Prostate gland (tissue), 2 donors: ENCODE results near the gene PRL. TPM values are rescaled to one million over a fixed set of nuclear protein-coding genes. Genes with fewer than 3 reads are reported as not detected.

Source experiments
- DNase-seq: peaks from one replicate; pipeline ENCODE4 v3.0.0-alpha.2; 2019; ENCODE audit warnings: low spot score
- H3K27ac ChIP-seq, 2 donors: fragments of 200-600 bp; sonication (generic); 2 replicates each; pipeline ENCODE4 v1.5.1; 2017 to 2019
- H3K27me3 ChIP-seq: fragments of 200-600 bp; sonication (generic); replicated peaks from 2 replicates; pipeline ENCODE4 v1.5.1; 2019; ENCODE audit not compliant: insufficient read depth
- H3K36me3 ChIP-seq, 2 donors: fragments of 200-600 bp; sonication (generic); 1 replicate in 1 of 2; 2 replicates in 1 of 2; pipeline versions ENCODE4 v1.5.1 to v1.8.1; 2017 to 2019
- H3K4me1 ChIP-seq: fragments of 200-600 bp; sonication (generic); replicated peaks from 2 replicates; pipeline ENCODE4 v1.5.1; 2019
- H3K4me3 ChIP-seq, 2 donors: fragments of 200-600 bp; sonication (generic); 2 replicates each; pipeline ENCODE4 v1.5.1; 2017 to 2019
- H3K9me3 ChIP-seq: fragments of 200-600 bp; sonication (generic); 2 replicates; pipeline ENCODE4 v1.5.1; 2017
- POLR2A ChIP-seq: fragments of 450-650 bp; IDR thresholded peaks from one replicate; pipeline ENCODE4 v1.6.1; 2016; ENCODE audit warnings: antibody characterized with exemption, mild to moderate bottlenecking
- POLR2AphosphoS5 ChIP-seq: sonication (generic); formaldehyde crosslinking; IDR thresholded peaks from one replicate; pipeline ENCODE4 v1.6.1; 2017; ENCODE audit warnings: antibody characterized with exemption
- WGBS: methylation state at CpG from one replicate; pipeline ENCODE4 v1.1.5; 2018; 5-methylcytosine and 5-hydroxymethylcytosine counted together
- intact Hi-C: fragments of 100-400 bp; cut with DNase I; formaldehyde crosslinking; loops from one replicate; pipeline ENCODE4 v1.14.2; 2022
- total RNA-seq, 2 donors: library from RNA; depleted of rRNA; stranded (reverse); fragments of >200 nt; gene quantifications; one replicate each; pipeline ENCODE4 v1.1.0, GENCODE V29; 2016
- TF ChIP-seq, protein P1 (sequence below), 4 experiments: fragments of 200-600 bp in 2 of 4; fragments of 450-650 bp in 2 of 4; sonication (generic) in 2 of 4; IDR thresholded peaks; 1 replicate in 3 of 4; 2 replicates in 1 of 4; pipeline ENCODE4 v1.5.1; 2016 to 2019; ENCODE audit warnings: antibody characterized with exemption in 4 of 4, mild to moderate bottlenecking in 2 of 4, moderate library complexity in 2 of 4

The PRL gene
- total RNA-seq, 2 donors from 2014 or later: not detected

DNA sequence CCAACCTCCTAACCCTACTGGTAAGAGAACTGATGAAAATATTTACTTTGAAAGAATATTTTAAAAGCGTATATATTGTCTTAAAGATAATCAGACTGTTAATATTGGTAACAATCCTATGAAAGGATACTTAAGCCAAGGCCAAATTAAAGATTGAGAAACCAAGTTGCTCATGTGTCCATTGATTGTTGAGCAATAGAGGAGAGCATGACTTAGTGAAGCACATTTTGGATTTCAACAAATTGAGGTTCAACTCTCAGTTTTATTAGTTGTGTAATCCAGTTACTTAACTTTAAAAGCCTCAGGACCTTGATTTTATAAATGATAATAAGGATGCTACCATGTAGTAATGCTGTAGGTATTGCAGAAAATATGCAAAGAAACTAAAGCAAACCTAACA, 56.8 kb downstream of the PRL start:
- Histone ChIP-seq H3K36me3 (no peaks in the 10 kb centered on the region), H3K27ac (no peak overlapping the region), H3K4me1 (no peaks in the 10 kb centered on the region), H3K9me3 (no peaks in the 10 kb centered on the region), H3K27me3 (no peaks in the 10 kb centered on the region), H3K4me3 (no peak overlapping the region)
- TF ChIP-seq, protein P1, sequence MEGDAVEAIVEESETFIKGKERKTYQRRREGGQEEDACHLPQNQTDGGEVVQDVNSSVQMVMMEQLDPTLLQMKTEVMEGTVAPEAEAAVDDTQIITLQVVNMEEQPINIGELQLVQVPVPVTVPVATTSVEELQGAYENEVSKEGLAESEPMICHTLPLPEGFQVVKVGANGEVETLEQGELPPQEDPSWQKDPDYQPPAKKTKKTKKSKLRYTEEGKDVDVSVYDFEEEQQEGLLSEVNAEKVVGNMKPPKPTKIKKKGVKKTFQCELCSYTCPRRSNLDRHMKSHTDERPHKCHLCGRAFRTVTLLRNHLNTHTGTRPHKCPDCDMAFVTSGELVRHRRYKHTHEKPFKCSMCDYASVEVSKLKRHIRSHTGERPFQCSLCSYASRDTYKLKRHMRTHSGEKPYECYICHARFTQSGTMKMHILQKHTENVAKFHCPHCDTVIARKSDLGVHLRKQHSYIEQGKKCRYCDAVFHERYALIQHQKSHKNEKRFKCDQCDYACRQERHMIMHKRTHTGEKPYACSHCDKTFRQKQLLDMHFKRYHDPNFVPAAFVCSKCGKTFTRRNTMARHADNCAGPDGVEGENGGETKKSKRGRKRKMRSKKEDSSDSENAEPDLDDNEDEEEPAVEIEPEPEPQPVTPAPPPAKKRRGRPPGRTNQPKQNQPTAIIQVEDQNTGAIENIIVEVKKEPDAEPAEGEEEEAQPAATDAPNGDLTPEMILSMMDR (IDR thresholded peaks at IDR 0.05): no peak
- TF ChIP-seq POLR2A: no peak
- no peak for TF ChIP-seq POLR2AphosphoS5
- intact Hi-C loops: no loop called here
- WGBS: 0% methylated on average over 1 of the region's 1 CpG
- no peak for DNase-seq

GRCh38 chr6:22239261-22239921, 57.4 kb downstream of the PRL start:
- Histone ChIP-seq H3K27ac (no peak overlapping the region), H3K27me3 (no peaks in the 10 kb centered on the region), H3K36me3 (no peaks in the 10 kb centered on the region), H3K4me3 (no peak overlapping the region), H3K4me1 (no peaks in the 10 kb centered on the region), H3K9me3 (no peaks in the 10 kb centered on the region)
- DNase-seq: no peak
- 62% methylated on average over 4 of the region's 4 CpGs for WGBS
- no peak for TF ChIP-seq POLR2AphosphoS5
- TF ChIP-seq POLR2A: no peak
- TF ChIP-seq, protein P1 (IDR thresholded peaks at IDR 0.05): no peak
- intact Hi-C loops: no loop called here

DNA sequence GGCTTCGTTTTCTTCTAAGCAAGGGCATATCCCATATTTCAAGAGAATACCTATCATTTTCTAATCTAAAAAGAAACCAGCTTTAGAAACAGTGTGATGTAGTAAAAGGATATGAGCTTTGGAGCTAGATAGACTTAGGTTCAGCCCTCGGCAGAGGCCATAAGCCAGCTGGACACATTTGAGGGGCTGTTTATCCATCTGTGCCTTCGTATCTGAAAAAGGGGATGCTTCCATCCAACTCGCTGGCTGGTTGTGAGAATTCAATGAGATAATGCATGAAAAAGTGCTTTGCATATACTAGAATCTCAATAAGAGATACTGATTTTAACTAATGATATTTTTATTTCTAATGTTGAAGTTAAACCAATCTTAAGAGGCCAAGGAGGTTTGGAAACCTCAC, 58.0 kb downstream of the PRL start:
- Histone ChIP-seq H3K9me3 (no peaks in the 10 kb centered on the region), H3K4me3 (no peak overlapping the region), H3K36me3 (no peaks in the 10 kb centered on the region), H3K27me3 (no peaks in the 10 kb centered on the region), H3K27ac (no peak overlapping the region), H3K4me1 (no peaks in the 10 kb centered on the region)
- 88% methylated on average over 4 of the region's 4 CpGs for WGBS
- no peak for TF ChIP-seq POLR2AphosphoS5
- no peak for TF ChIP-seq POLR2A
- TF ChIP-seq, protein P1 (IDR thresholded peaks at IDR 0.05): no peak
- no peak for DNase-seq
- intact Hi-C loops: no loop called here

GRCh38 chr6:22237526-22237925, 59.3 kb downstream of the PRL start:
- Histone ChIP-seq H3K4me1 (no peaks in the 10 kb centered on the region), H3K36me3 (no peaks in the 10 kb centered on the region), H3K27me3 (no peaks in the 10 kb centered on the region), H3K4me3 (no peak overlapping the region), H3K9me3 (no peaks in the 10 kb centered on the region), H3K27ac (no peak overlapping the region)
- 0% methylated on average over 1 of the region's 1 CpG for WGBS
- intact Hi-C loops: no loop called here
- TF ChIP-seq, protein P1 (IDR thresholded peaks at IDR 0.05): no peak
- TF ChIP-seq POLR2AphosphoS5 (no peak), POLR2A (no peak)
- no peak for DNase-seq
